22Rv1 (cell line): Measurements from ENCODE around the gene S100A6.

ENCODE experiments used
- CTCF ChIP-seq: fragments of 450-650 bp; IDR thresholded peaks from 2 replicates; pipeline ENCODE4 v1.5.1; 2017; ENCODE audit warnings: mild to moderate bottlenecking
- ZFX ChIP-seq: fragments of 450-650 bp; IDR thresholded peaks from 2 replicates; pipeline ENCODE4 v1.6.1; 2017; ENCODE audit warnings: antibody characterized with exemption, borderline replicate concordance

- TF ChIP-seq CTCF (peak; percentile 30), ZFX (no peak)
Measured at GRCh38 chr1:153538315-153538821, 2.6 kb upstream of the S100A6 start.
